ENCODE data around the gene PNPLA2.

PNPLA2 gene

DNA sequence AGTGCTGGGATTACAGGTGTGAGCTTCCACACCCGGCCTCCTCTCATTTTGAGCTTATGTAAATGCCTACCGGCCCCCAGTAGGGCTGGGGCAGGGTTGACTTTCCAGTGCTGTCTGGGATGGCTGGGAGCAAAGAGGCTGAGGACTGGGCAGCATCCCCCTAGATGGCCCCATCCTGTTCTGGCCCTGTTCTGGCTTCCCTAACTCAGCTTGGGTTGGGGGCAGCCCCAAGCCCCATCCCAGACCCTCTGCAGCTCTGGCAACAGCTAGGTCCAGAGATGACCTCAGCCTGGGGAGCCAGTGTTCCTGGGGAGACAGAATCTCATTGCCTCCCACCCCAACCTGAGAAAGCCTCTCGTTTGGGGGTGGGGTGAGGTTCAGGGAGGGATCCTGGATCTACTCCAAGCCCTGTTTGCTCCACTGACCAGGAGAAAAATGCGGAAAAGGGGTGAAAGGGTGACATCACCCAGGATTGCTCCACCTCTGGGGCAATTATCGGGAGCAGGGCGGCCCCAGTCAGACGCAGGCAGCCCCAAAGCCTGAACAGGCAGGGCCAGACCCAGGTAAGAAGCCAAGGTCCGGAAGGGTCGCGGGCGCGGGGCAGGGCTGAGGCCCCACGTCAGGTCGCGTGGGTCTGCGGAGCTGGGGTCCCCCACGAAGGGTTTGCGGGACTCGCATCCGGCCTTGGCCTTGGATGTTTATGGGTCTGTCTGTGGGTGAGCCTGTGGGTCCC is at the start of gene PNPLA2:
Gene PNPLA2, plus strand, starts transcription at position 519 of the 733 bp plus-strand sequence. CDS start 805 bp downstream, outside the sequence.
- no peak for DNase-seq

DNA sequence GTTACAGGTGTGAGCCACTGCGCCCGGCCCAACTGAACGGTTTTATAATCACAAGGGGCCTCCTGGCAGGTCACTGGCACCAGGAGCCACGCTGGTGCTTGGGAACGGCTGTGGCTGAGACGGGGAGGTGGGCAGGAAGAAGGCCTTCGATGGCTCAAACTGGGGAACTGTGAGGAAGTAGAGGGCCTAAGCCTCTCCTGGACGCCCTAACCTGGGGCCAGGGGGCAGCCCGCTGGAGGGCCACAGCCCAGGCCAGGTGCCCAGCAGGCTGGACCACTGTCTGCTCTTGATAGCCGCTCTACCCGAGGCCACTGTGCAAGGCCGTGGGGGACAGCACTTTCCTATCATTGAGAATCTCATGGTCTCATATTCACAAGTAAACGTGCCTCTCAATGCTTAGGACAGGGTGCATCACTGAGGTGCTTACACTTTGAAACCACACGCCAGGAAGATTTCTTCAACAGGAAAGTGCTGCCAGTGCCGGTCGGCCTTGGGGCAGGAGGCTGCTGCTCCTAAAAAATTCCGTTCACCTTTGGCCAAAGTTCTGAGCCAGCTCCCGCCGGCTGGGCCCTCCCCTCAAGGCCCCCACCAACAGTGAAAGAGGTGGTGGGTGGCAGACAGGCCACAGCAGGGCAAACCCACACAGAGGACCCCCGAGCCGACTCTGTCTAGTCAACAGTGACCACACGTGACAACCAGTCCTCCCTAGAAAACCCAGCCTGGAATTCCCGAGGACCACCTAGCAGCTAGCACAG is 48.6 kb upstream of the PNPLA2 start:
- no peak for DNase-seq

DNA sequence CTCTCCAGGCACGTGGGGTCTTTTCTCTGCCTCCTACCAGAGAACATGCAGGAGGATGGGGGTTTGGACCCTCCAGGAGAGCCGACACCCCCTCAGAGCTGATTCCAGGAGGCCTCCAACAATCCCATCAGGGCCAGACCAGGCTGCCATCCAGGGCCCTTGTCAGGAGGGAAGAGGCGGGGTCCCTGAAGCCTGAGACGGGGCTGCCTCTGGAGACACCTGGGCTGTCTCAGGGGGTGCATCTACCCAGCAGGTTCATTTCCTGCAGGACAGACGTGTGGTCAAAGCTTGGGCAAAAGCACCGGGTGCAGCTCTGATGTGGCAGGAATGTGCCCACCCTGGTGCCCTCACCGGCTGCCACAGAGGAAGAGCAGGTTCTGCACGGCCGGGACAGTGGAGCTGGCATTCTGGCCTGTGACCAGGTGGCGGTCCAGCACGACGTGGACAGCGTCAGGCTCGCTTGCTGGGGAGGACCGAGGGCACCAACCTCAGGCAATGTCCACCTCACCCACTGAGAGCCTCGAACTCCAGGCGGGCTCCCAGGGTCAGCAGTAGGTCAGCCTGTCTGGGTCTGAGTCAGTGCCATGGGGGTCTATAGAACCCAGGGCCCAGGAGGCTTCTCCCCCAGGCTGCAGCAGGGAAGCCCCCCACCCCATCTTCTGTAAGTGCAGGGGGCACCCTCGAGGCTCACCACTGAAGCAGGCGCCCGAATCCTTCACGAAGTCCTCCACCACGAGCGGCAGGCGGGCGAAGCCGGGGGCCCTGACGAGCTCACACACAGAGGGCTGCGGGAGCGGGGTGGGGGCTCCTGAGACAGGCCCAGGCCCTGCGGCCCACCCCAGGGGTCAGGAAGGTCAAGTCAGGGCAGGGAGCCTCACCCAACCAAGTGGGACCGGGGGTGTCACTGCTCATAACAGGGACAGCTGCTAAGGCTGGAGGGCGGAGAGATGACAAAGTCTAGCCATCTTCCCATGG is 47.8 kb upstream of the PNPLA2 start:
- DNase-seq: no peak

DNA sequence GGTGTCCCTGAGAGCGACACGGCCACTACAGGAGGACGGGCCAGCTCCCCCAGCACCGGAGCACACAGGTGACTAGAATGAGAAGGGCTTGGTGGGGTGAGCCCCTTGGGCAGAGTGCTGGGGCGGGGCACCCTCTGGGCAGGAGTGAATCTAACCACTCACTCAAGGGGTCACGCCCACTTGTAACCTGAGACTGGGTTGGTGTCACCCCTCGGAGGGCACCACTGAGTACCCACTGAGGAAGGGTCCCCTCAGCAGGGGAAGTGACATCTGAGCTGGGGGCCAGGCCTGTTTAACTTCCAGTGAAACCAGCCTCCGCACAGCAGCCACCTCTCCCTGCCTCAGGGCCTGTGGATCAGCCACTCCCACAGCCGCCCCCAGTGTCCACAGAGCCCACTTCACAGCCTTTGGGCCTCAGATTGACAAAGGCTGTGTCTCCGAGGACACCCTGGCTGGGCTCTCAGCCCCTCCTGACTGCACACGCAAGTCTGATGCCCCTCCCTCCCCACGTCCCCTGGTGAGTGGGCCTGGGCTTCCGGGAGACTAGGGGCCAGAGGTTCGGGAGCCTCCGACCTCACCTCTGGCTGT is 47.0 kb upstream of the PNPLA2 start:
- no peak for DNase-seq

DNA sequence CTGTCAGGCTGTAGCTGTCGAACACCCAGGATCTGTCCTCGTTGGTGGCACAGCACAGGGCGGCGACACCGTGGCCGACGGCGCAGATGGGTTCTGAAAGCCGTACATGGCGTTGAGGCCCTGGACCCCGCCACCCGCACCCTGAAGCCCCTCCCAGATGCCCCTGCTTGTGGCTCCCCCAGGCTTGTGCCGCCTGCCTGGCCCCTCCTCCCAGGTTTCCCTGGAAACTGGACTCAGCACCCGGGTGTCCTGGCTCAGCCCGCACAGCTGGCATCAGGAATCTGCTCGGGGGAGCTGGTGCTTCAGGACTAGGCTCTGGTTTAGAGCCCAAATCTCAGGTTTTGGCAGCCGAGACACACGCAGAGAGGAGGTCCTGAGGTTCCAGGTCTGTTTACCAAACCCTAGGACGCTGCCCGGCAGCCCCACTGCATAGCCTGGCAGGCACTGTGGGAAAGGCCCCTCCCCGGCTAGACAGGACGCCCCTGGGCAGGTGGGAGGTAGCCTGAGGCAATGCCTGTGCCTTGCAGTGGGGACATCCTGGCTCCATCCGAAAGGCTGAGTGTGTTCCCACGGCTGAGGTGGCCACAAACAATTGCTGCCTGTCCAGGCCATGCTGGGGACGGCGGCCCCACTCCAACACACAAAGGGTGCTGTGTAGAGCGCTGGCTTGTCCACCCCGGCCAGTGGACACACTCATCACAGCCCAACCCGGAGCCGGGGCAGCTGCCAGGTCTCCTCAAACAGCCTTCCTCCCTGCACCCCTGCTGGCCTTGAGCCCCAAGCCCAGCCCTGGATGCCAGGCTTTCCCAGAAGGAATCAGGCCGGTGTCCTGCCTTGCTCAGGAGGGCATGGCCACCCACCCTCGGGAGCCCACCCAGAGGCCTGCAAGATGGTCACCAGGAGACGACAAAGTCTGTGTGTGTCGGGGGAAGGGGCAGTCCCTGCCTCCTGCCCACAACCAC is 46.0 kb upstream of the PNPLA2 start:
- DNase-seq: no peak

GRCh38 chr11:773425-773824 is 45.3 kb upstream of the PNPLA2 start:
- no peak for DNase-seq

- no peak for DNase-seq
Measured at GRCh38 chr11:773830-774229, 44.9 kb upstream of the PNPLA2 start.

- no peak for DNase-seq
Measured at GRCh38 chr11:774873-775592, 43.7 kb upstream of the PNPLA2 start.

DNA sequence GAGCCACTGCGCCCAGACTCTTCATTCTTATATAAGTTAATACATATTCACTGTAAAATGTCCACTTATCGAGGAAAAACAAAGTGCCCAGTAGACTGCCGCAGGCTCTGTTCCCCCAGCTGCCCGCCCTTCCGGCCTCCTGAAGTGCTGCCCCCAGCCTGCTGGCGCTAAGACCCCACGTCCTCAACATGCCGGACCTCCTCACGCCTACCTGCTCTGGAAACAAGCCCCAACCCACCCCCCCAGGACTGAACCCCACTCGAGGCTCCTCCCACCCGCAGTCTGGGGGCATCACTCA is 42.5 kb upstream of the PNPLA2 start:
- no peak for DNase-seq

GRCh38 chr11:776561-777287 is 42.0 kb upstream of the PNPLA2 start:
- no peak for DNase-seq

DNA sequence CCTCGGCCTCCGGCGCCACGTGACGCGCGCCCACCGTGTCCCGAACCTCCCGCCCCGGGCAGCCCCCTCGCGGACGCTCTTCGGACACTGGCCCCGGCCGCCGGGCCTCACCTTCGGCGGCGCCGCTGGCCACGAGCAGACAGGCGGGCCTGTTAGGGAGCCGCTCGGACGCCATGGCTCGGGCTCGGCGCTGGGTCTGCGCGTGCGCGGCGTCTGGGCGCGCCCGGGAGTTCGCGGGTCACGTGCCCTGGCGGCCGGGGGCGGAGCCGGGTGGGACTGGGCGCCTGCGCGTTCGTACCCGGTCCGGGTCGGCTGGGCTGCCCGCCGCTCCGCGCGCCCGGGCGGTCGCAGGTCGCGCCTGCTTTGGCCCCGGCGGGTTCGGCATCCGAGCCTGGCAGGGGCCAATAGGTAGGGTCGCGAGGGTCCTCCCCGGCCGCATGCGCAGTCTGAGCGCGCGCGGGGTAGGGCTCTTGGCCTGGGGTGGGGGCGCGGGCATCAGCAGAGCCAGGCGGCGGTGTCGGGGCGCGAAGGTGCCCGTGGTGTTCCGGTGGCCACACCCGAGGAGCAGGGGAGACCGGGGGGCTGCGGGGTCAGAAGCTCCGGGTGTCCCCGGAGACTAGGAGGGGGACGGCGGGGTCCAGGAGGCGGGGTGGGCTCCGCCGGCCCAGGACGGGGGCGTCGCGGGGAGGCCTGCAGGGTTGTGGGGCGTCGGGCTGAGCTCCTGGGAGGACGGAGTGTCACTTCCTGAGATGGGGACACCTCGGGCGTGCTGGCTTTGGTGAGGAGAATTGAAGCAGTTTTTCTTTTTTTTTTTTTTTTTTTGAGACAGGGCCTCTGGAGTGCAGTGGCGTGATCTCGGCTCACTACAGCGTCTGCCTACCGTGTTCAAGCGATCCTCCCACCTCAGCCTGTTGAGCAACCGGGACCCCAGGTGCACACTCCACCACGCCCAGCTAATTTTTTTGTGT is 41.1 kb upstream of the PNPLA2 start, which contains the start of gene GATD1:
Gene GATD1, minus strand, starts transcription at position 200 of the 968 bp plus-strand sequence. Its CDS starts 25 bp downstream, at position 175.
- DNase-seq: peak; percentile 28

DNA sequence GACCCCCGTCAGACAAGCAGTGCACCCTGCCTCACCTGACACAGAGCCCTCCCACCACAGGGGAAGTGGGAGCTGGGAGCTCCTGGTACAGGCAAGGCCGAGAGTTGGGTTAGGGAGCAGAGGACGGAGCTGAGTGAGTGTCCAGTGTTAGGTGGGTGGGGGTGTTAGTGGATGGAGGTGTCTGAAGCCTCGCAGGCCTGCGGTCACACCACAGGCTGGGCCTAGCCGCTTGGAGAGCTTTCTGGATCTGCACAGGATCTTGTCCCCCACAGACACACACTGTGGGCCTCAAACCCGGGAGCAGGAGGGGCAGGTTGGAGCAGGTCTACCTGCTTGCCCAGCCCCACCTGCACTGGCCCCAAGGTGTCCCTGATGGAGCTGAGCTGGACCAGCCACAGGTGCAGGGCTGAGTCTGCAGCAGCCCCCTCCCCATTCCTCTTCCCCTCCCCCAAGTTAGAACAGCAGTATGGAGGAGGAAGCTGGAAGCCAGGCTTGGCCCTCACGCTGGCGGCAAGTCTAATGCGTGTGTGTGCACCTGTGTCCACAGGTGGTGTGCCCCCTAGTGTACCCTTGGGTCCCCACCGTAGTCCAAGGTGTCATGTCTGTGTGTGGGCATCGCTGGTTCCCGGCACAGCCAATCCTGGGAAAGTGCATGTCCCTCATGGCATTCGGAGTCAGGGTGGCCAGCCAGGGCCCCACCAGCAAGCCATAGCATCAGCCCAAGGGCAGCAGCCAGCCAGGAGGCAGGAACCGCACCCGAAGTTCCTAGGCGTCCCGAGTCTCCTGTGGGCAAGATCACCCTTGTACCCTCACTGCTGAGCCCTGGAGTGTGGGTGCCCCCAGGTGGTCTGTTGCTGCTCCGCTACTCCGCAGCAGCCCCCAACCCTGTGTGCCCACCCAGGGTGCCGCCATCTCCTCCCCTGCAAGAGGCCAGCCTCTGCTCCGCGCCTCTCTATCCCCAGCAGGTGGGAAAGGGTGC is 39.4 kb upstream of the PNPLA2 start:
- DNase-seq: no peak

GRCh38 chr11:779955-780532 is 38.7 kb upstream of the PNPLA2 start:
- no peak for DNase-seq

DNA sequence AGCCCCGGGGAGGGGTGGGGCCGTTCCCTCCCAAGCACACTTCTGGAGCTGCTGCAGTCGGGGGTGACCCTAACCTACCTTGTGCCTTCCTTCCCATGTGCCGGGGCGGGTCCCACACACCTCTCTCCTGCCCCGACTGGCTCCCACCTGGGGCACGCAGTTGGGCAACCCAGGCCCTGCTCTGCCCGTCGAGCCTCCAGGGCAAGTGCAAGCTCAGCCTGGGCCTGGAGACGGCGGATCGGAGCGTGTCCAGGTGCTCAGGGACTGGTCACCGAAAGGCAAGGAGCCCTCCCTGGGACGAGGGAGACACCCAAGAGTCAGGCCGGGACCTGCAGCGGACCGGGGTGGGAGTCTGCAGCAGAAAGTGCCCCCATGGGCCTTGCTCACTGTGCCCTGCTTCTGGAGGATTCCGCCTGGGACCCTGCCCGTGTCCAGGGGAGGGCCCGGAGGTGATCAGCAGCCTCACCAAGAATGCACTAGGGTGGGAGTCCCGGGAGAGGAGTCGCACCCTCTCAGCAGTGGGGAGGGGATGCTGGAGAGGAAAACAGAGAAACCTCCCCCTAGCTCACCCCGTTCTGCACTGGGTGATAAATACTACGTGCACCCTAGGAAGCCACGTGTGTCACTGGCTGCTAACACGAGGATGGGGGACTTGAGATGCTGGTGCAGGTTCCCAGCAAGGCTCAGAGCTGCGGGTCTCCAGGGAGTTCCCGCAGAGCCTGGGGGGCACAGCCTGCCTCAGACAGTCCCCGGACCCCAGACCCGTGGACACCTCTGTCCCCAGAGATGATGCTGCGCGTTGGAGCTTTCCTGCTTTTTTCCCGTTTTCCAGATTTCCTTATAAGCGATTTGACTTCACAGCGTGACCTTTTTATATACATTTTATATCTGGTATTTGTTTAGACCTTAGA is 36.2 kb upstream of the PNPLA2 start:
- DNase-seq: no peak

- peak; percentile 65 for DNase-seq
Measured at GRCh38 chr11:783581-784015, 35.1 kb upstream of the PNPLA2 start.
